Measurements from ENCODE around the gene AMOTL2.

The AMOTL2 gene

DNA sequence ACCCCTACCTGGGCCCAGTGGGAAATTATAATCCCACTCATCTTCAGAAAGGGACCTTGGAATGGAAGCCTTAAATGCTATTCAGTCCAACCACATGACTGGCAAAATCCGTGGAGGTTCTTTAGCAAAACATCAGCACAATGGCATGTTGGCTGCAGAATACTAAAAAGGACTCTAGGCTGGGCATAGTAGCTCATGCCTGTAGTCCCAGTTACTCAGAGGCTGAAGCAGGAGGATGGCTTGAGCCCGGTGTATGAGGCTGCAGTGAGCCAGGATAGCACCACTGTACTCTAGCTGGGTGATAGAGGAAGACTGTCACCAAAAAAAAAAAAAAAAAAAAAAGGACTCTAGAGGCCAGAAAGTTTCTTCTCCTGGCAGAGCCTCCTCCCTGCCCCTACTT lies 63.0 kb downstream of the AMOTL2 start:
- H3K9me3 ChIP-seq (ENCODE audit: insufficient read depth, low read length, severe bottlenecking), result no peaks in the 10 kb centered on the region

DNA sequence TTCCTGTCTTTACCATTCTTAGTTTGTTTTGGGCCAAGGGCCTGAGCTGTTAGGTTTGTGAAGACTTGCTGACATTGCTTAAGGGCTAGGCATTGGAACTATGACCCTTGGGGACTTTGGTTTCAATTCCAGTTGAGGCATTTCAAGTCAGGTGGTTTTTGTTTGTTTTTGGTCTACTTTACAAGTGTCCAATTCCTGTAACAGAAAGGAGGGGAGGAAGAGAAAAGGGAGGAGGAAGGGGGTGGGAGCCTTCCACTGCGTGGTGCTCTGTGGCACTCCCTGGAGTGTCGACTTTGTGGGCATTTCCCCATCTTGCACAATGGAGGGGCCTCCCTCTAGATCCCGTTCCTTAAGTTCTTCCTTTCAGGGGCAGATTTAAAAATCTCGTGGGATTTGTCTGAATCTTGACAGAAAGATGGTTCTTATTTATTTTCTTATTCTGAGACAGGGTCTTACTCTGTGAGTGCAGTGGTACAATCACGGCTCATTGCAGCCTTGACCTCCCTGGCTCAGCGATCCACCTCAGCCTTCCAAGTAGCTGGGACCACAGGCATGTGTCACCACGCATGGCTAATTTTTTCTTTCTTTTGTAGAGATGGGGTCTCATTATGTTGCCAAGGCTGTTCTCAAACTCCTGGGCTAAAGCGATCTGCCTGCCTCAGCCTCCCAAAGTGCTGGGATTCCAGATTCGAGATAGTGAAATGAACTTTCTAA lies 64.1 kb downstream of the AMOTL2 start:
- H3K36me3 ChIP-seq (ENCODE audit: insufficient read depth, low read length), result no peaks in the 10 kb centered on the region
- H3K4me1 ChIP-seq (ENCODE audit: insufficient read depth, low read length), result peaks cover 5% of the 10 kb centered on the region; the same call in 1 of the 2 replicates
- no peaks in the 10 kb centered on the region for H3K9me3 ChIP-seq (ENCODE audit: insufficient read depth, low read length, severe bottlenecking)
- no peaks in the 10 kb centered on the region for H3K27me3 ChIP-seq (ENCODE audit: insufficient read depth, low read length, poor library complexity)
- H3K79me2 ChIP-seq (ENCODE audit: insufficient read depth, low read length), result no peaks in the 10 kb centered on the region
- H4K20me1 ChIP-seq (ENCODE audit: insufficient read depth, low read length), result no peaks in the 10 kb centered on the region
- no peak for TF ChIP-seq EZH2 (IDR thresholded peaks at IDR 0.05; ENCODE audit: borderline replicate concordance, low read depth, low read length, severe bottlenecking)
- TF ChIP-seq, protein P1, sequence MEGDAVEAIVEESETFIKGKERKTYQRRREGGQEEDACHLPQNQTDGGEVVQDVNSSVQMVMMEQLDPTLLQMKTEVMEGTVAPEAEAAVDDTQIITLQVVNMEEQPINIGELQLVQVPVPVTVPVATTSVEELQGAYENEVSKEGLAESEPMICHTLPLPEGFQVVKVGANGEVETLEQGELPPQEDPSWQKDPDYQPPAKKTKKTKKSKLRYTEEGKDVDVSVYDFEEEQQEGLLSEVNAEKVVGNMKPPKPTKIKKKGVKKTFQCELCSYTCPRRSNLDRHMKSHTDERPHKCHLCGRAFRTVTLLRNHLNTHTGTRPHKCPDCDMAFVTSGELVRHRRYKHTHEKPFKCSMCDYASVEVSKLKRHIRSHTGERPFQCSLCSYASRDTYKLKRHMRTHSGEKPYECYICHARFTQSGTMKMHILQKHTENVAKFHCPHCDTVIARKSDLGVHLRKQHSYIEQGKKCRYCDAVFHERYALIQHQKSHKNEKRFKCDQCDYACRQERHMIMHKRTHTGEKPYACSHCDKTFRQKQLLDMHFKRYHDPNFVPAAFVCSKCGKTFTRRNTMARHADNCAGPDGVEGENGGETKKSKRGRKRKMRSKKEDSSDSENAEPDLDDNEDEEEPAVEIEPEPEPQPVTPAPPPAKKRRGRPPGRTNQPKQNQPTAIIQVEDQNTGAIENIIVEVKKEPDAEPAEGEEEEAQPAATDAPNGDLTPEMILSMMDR (IDR thresholded peaks at IDR 0.05; ENCODE audit: borderline replicate concordance, extremely low read depth, low read length, poor library complexity, severe bottlenecking), result no peak
- H3K27ac ChIP-seq (ENCODE audit: low read length), result no peak overlapping the region
- no peak overlapping the region for H3K9ac ChIP-seq (ENCODE audit: low read depth, low read length)
- no peak overlapping the region for H2AFZ ChIP-seq (ENCODE audit: low read depth, low read length)
- H3K4me3 ChIP-seq (ENCODE audit: low read depth in 1 of 2, low read length in 2 of 2), result no peak overlapping the region
- no peak overlapping the region for H3K4me2 ChIP-seq (ENCODE audit: insufficient read depth, low read length)
- DNase-seq (no peak), ATAC-seq (ENCODE audit: insufficient read depth, low read depth) (no peak)

More for the DNA sequence above, 63.0 kb downstream of the AMOTL2 start:
- Histone ChIP-seq H3K9ac (ENCODE audit: low read depth, low read length) (no peak overlapping the region), H3K27me3 (ENCODE audit: insufficient read depth, low read length, poor library complexity) (no peaks in the 10 kb centered on the region), H4K20me1 (ENCODE audit: insufficient read depth, low read length) (no peaks in the 10 kb centered on the region), H3K36me3 (ENCODE audit: insufficient read depth, low read length) (no peaks in the 10 kb centered on the region), H3K4me3 (ENCODE audit: low read depth in 1 of 2, low read length in 2 of 2) (no peak overlapping the region), H3K4me1 (ENCODE audit: insufficient read depth, low read length) (peaks cover 5% of the 10 kb centered on the region; the same call in 1 of the 2 replicates), H3K79me2 (ENCODE audit: insufficient read depth, low read length) (no peaks in the 10 kb centered on the region), H3K27ac (ENCODE audit: low read length) (no peak overlapping the region), H2AFZ (ENCODE audit: low read depth, low read length) (no peak overlapping the region), H3K4me2 (ENCODE audit: insufficient read depth, low read length) (no peak overlapping the region)
- DNase-seq, result no peak
- no peak for TF ChIP-seq EZH2 (IDR thresholded peaks at IDR 0.05; ENCODE audit: borderline replicate concordance, low read depth, low read length, severe bottlenecking)
- TF ChIP-seq, protein P1 (IDR thresholded peaks at IDR 0.05; ENCODE audit: borderline replicate concordance, extremely low read depth, low read length, poor library complexity, severe bottlenecking), result no peak
- no peak for ATAC-seq (ENCODE audit: insufficient read depth, low read depth)

DNA sequence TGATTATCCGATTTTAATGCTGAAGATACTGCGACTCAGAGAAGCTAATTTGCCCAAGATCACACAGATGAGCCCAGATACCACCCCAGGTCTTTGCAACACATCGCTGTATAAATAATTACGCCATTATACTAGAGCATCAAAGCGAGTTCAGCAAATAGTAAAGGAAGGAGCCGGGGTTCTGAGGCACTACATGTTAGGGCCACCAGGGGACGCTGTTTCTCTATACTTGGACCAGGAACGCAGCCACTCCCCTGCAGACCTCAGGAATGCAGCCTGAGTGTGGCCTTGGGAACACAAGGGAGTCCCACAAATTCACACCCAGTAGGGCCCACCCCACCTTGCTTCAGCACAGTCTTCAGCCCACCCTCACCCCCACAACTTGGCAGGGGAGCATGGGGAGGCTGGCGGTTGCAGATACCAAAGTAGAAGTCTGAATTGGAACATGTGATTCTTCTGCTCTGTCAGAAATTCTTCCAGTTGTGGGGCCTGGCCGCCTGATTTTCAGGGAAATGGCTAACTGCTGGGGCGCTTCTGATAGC lies 65.8 kb downstream of the AMOTL2 start:
- H3K79me2 ChIP-seq (ENCODE audit: insufficient read depth, low read length), result no peaks in the 10 kb centered on the region
- no peaks in the 10 kb centered on the region for H3K27me3 ChIP-seq (ENCODE audit: insufficient read depth, low read length, poor library complexity)
- peak overlapping the region; percentile 56 for H3K4me2 ChIP-seq (ENCODE audit: insufficient read depth, low read length)
- H3K9ac ChIP-seq (ENCODE audit: low read depth, low read length), result no peak overlapping the region
- peaks cover 5% of the 10 kb centered on the region; the same call in 1 of the 2 replicates for H3K4me1 ChIP-seq (ENCODE audit: insufficient read depth, low read length)
- H3K4me3 ChIP-seq (ENCODE audit: low read depth in 1 of 2, low read length in 2 of 2), result peak overlapping the region in 1 of 2 experiments; percentile 37; a peak in 1 of 4 replicates
- DNase-seq, result peak; percentile 79
- no peak overlapping the region for H3K27ac ChIP-seq (ENCODE audit: low read length)
- no peaks in the 10 kb centered on the region for H3K9me3 ChIP-seq (ENCODE audit: insufficient read depth, low read length, severe bottlenecking)
- TF ChIP-seq, protein P1 (IDR thresholded peaks at IDR 0.05; ENCODE audit: borderline replicate concordance, extremely low read depth, low read length, poor library complexity, severe bottlenecking), result peak; percentile 98
- TF ChIP-seq EZH2 (IDR thresholded peaks at IDR 0.05; ENCODE audit: borderline replicate concordance, low read depth, low read length, severe bottlenecking), result no peak
- ATAC-seq (ENCODE audit: insufficient read depth, low read depth), result peak; percentile 94
- no peaks in the 10 kb centered on the region for H3K36me3 ChIP-seq (ENCODE audit: insufficient read depth, low read length)
- H4K20me1 ChIP-seq (ENCODE audit: insufficient read depth, low read length), result no peaks in the 10 kb centered on the region
- peak overlapping the region; percentile 63 for H2AFZ ChIP-seq (ENCODE audit: low read depth, low read length)
